ENCODE data around the gene KNSTRN. TPM values are rescaled to one million over a fixed set of nuclear protein-coding genes. Genes with fewer than 3 reads are reported as not detected.

Gene KNSTRN
- total RNA-seq, 1 experiment from 2014 or later: 115 TPM

DNA sequence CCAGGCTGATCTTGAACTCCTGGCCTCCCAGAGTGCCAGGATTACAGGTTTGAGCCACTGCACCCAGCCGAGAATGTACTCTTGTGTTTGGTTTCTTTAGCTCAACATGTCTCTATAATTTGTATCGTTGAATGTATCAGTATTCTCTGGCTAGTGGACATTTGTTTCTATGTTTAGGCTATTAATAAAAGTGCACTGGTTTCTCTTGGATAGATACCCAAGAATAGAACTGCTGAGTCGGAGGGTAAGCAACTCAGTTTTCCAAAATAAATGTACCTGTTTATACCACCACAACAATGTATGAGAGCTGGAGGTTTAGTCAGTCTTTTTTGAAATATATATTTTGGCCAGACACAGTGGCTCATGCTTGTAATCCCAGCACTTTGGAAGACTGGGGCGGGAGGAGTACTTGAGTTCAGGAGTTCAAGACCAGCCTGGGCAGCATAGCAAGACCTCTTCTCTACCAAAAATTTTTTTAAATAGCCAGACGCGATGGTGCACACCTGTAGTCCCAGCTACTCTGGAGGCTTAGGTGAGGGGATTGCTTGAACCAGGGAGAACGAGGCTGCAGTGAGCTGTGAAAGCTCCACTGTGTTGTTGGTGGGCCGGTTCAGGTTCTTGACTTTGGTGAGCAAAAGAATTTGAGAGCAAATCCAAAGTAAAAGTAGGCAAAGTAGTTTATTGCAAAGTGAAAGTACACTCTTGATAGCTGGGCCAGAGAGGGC, 15.3 kb downstream of the KNSTRN start:
- no peaks in the 10 kb centered on the region for H3K27me3 ChIP-seq (replicated peaks; ENCODE audit: insufficient read depth, low read depth, low read length, poor library complexity)
- H3K36me3 ChIP-seq (ENCODE audit: insufficient read depth, low read length, poor library complexity, severe bottlenecking): peaks cover 23% of the 10 kb centered on the region
- no peak overlapping the region for H3K4me3 ChIP-seq (ENCODE audit: low read depth, low read length, poor library complexity, severe bottlenecking)
- DNase-seq (ENCODE audit: low spot score): no peak
- intact Hi-C loops (cut with micrococcal nuclease; ENCODE audit: unreplicated experiment): no loop called here
- H3K4me1 ChIP-seq (ENCODE audit: insufficient read depth, low read length, poor library complexity, severe bottlenecking): no peaks in the 10 kb centered on the region
- no TSS peak for BruUV-seq (replicated peaks)
- POLR2A ChIA-PET (ENCODE audit: low non-redundant PET): interaction anchor here (0.7 kb wide), 1 partner anchor 59 kb away, joined by 18 read pairs; no protein-coding TSS in a partner anchor
- TF ChIP-seq, protein P1, sequence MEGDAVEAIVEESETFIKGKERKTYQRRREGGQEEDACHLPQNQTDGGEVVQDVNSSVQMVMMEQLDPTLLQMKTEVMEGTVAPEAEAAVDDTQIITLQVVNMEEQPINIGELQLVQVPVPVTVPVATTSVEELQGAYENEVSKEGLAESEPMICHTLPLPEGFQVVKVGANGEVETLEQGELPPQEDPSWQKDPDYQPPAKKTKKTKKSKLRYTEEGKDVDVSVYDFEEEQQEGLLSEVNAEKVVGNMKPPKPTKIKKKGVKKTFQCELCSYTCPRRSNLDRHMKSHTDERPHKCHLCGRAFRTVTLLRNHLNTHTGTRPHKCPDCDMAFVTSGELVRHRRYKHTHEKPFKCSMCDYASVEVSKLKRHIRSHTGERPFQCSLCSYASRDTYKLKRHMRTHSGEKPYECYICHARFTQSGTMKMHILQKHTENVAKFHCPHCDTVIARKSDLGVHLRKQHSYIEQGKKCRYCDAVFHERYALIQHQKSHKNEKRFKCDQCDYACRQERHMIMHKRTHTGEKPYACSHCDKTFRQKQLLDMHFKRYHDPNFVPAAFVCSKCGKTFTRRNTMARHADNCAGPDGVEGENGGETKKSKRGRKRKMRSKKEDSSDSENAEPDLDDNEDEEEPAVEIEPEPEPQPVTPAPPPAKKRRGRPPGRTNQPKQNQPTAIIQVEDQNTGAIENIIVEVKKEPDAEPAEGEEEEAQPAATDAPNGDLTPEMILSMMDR (conservative IDR thresholded peaks at IDR 0.05; ENCODE audit: low read depth, low read length): no peak
- TF ChIP-seq EZH2 (IDR thresholded peaks at IDR 0.05; ENCODE audit: borderline replicate concordance, low read depth, low read length, poor library complexity, severe bottlenecking): no peak
- CTCF ChIA-PET: interaction anchor here (0.6 kb wide), 1 partner anchor 25 kb away, joined by 14 read pairs; no protein-coding TSS in a partner anchor
- H3K27ac ChIP-seq (ENCODE audit: low read depth, low read length, poor library complexity, severe bottlenecking): no peak overlapping the region
- no peaks in the 10 kb centered on the region for H3K9me3 ChIP-seq (ENCODE audit: low read depth, low read length, poor library complexity, severe bottlenecking)

DNA sequence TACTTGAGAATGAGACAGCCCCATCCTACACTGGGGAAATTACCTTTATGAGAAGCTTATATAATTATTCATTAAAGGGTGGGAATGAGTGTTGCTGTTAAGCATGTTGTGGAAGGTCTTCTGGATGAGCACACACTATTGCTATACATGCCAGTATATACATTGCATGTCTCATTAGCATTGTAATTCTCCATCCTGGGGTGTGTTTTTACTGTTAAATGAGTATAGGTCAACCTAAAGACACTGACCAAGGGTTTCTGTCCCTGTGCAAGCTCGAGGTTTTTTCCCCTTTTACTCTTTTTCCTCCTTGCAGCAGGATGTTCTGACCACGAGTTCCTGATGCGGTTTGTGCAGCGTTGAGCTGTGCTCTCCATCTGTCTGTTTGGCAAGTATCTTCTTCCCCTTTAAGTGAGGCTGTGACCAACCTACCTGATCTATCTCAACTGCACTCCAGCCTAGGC, 15.9 kb downstream of the KNSTRN start:
- TF ChIP-seq EZH2 (IDR thresholded peaks at IDR 0.05; ENCODE audit: borderline replicate concordance, low read depth, low read length, poor library complexity, severe bottlenecking): no peak
- TF ChIP-seq, protein P1 (conservative IDR thresholded peaks at IDR 0.05; ENCODE audit: low read depth, low read length): no peak
- H3K27ac ChIP-seq (ENCODE audit: low read depth, low read length, poor library complexity, severe bottlenecking): no peak overlapping the region
- no peaks in the 10 kb centered on the region for H3K9me3 ChIP-seq (ENCODE audit: low read depth, low read length, poor library complexity, severe bottlenecking)
- intact Hi-C loops (cut with micrococcal nuclease; ENCODE audit: unreplicated experiment): no loop called here
- ChIA-PET POLR2A (ENCODE audit: low non-redundant PET) (interaction anchor here (0.6 kb wide), 1 partner anchor 68 kb away, joined by 7 read pairs; no protein-coding TSS in a partner anchor), CTCF (no interaction called here)
- peaks cover 17% of the 10 kb centered on the region for H3K36me3 ChIP-seq (ENCODE audit: insufficient read depth, low read length, poor library complexity, severe bottlenecking)
- BruUV-seq (replicated peaks): no TSS peak
- H3K4me1 ChIP-seq (ENCODE audit: insufficient read depth, low read length, poor library complexity, severe bottlenecking): no peaks in the 10 kb centered on the region
- no peak for DNase-seq (ENCODE audit: low spot score)
- H3K4me3 ChIP-seq (ENCODE audit: low read depth, low read length, poor library complexity, severe bottlenecking): no peak overlapping the region
- H3K27me3 ChIP-seq (replicated peaks; ENCODE audit: insufficient read depth, low read depth, low read length, poor library complexity): no peaks in the 10 kb centered on the region

- Histone ChIP-seq H3K27me3 (replicated peaks; ENCODE audit: insufficient read depth, low read depth, low read length, poor library complexity) (no peaks in the 10 kb centered on the region), H3K36me3 (ENCODE audit: insufficient read depth, low read length, poor library complexity, severe bottlenecking) (peaks cover 8% of the 10 kb centered on the region), H3K27ac (ENCODE audit: low read depth, low read length, poor library complexity, severe bottlenecking) (no peak overlapping the region), H3K4me1 (ENCODE audit: insufficient read depth, low read length, poor library complexity, severe bottlenecking) (no peaks in the 10 kb centered on the region), H3K9me3 (ENCODE audit: low read depth, low read length, poor library complexity, severe bottlenecking) (no peaks in the 10 kb centered on the region), H3K4me3 (ENCODE audit: low read depth, low read length, poor library complexity, severe bottlenecking) (no peak overlapping the region)
- intact Hi-C loops (cut with micrococcal nuclease; ENCODE audit: unreplicated experiment): no loop called here
- no peak for DNase-seq (ENCODE audit: low spot score)
- BruUV-seq (replicated peaks): no TSS peak
- ChIA-PET POLR2A (ENCODE audit: low non-redundant PET) (interaction anchor here (0.6 kb wide), 1 partner anchor 69 kb away, joined by 7 read pairs; no protein-coding TSS in a partner anchor), CTCF (interaction anchor here (0.7 kb wide), 2 partner anchors 10 to 37 kb away, joined by 5 read pairs; no protein-coding TSS in a partner anchor)
- TF ChIP-seq, protein P1 (conservative IDR thresholded peaks at IDR 0.05; ENCODE audit: low read depth, low read length): no peak
- no peak for TF ChIP-seq EZH2 (IDR thresholded peaks at IDR 0.05; ENCODE audit: borderline replicate concordance, low read depth, low read length, poor library complexity, severe bottlenecking)
Measured at GRCh38 chr15:40399370-40399769, 16.8 kb downstream of the KNSTRN start.
